ENCODE results near the gene C20orf96.

DNA sequence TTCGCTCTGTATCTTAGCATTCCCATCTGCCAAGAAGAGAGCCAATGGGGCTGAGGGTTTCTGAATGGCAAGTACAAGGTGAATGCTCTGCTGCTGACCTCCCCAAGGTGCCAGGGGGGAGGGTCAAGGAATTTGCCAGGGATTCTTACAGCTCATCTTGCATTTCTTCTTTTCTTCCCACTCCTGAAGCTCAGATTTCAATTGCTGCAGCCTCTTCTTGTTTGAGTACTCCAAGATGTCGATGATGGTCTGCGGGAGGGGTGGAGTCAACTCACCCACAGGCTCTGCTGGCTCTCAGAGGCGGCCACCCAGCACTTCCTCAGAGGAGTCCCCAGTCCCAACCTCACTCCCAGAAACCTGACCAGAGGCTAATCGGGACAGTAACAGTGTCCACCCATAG lies 12.4 kb downstream of the C20orf96 start:
- TF ChIP-seq, protein P1, sequence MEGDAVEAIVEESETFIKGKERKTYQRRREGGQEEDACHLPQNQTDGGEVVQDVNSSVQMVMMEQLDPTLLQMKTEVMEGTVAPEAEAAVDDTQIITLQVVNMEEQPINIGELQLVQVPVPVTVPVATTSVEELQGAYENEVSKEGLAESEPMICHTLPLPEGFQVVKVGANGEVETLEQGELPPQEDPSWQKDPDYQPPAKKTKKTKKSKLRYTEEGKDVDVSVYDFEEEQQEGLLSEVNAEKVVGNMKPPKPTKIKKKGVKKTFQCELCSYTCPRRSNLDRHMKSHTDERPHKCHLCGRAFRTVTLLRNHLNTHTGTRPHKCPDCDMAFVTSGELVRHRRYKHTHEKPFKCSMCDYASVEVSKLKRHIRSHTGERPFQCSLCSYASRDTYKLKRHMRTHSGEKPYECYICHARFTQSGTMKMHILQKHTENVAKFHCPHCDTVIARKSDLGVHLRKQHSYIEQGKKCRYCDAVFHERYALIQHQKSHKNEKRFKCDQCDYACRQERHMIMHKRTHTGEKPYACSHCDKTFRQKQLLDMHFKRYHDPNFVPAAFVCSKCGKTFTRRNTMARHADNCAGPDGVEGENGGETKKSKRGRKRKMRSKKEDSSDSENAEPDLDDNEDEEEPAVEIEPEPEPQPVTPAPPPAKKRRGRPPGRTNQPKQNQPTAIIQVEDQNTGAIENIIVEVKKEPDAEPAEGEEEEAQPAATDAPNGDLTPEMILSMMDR (IDR thresholded peaks at IDR 0.05): no peak
- no peak for TF ChIP-seq POLR2A (IDR thresholded peaks at IDR 0.05)

Measured in thyroid gland (tissue), 4 donors.